Measurements from ENCODE around the gene TMEM258. TPM values are rescaled to one million over a fixed set of nuclear protein-coding genes. Genes with fewer than 3 reads are reported as not detected.

Gene TMEM258
- total and polyA plus RNA-seq, 2 of the 4 experiments (the other 2 are of a cell fraction), result 107 to 280 TPM

DNA sequence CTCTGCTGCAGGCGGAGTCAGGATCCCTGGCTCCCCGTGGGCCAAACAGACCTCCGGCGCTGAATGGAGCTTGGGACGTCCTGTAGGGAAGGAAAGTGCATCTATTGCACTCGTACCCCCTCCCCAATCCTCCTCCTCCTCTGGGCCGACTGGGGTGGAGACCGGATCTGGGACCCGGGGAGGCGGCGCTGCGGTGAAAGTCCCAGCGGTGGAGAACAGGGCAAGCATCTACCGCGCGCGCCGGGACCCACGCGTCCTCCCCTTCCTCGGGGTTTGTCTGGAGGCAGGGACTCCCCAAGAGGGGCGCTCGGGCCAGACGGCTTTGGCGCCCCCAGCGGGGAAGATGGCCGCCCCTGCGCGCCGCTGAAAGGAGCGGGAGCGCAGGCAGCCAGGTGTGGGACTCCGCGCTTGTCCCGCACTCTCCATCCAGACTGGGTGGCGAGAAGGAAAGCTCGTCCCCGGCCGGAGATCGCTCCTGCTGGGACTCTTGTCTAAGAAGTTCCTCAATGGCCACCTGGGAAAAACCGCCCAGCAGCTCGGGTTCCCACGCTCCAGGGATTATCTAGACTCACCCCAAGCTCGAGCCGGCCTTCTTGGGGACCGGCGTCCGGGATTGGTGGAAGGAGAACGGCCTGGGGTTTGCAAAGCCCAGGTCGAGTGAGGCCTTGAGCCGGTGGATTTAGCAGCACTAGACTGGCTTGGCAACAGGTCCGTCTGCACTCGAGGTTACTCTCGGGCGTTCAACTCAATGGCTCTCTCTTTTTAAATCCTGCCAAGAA is 36.4 kb upstream of the TMEM258 start:
- Histone ChIP-seq H4K91ac (ENCODE audit: insufficient read depth, low read depth, low read length) (peak overlapping the region; percentile 93), H4K5ac (ENCODE audit: low read depth, low read length) (peak overlapping the region; percentile 20), H2BK15ac (ENCODE audit: low read depth, low read length) (peak overlapping the region; percentile 52; the same call in 1 of the 3 replicates), H2BK5ac (ENCODE audit: low read depth, low read length, poor library complexity, severe bottlenecking) (no peak overlapping the region), H3K56ac (ENCODE audit: extremely low read depth, insufficient read depth, low read length) (peak overlapping the region; percentile 75), H3K27ac (ENCODE audit: insufficient read depth, low read length) (peak overlapping the region; percentile 43), H3K9me3 (ENCODE audit: control insufficient read depth, insufficient read depth, low read length) (no peaks in the 10 kb centered on the region), H3K9ac (ENCODE audit: low read depth, low read length) (peak overlapping the region; percentile 79), H2BK120ac (ENCODE audit: low read depth, low read length) (peak overlapping the region; percentile 8; the same call in 1 of the 2 replicates), H2AFZ (replicated peaks; ENCODE audit: low read length, poor library complexity) (peak overlapping the region; percentile 95), H3K4me2 (ENCODE audit: low read depth, low read length) (peak overlapping the region; percentile 91), H3K79me1 (ENCODE audit: low read depth in 1 of 2, low read length in 2 of 2) (peaks cover 19 to 63% of the 10 kb centered on the region in 2 experiments), H3K4me3 (ENCODE audit: insufficient read depth, low read depth, low read length) (peak overlapping the region; percentile 72), H3K27me3 (ENCODE audit: control insufficient read depth, insufficient read depth, low read length) (no peaks in the 10 kb centered on the region), H3K18ac (ENCODE audit: low read depth, low read length) (peak overlapping the region; percentile 8; the same call in 1 of the 2 replicates), H3K36me3 (ENCODE audit: control insufficient read depth, insufficient read depth, low read length) (no peaks in the 10 kb centered on the region), H3K9me1 (ENCODE audit: insufficient read depth, low read length) (peaks cover 17% of the 10 kb centered on the region), H4K20me1 (ENCODE audit: insufficient read depth, low read length) (peaks cover 37% of the 10 kb centered on the region; the same call in 1 of the 2 replicates), H4K8ac (ENCODE audit: low read depth in 2 of 2, low read length in 2 of 2) (peak overlapping the region; percentile 40 to 94; a peak in 3 of 4 replicates), H2AK5ac (ENCODE audit: low read depth, low read length) (peak overlapping the region; percentile 90; the same call in 1 of the 2 replicates), H3K4ac (ENCODE audit: low read depth, low read length) (peak overlapping the region; percentile 91), H3K4me1 (ENCODE audit: control insufficient read depth, insufficient read depth, low read length) (peaks cover 11% of the 10 kb centered on the region; the same call in 1 of the 2 replicates), H3K14ac (replicated peaks; ENCODE audit: low read depth, low read length) (peak overlapping the region; percentile 96), H2AK9ac (replicated peaks; ENCODE audit: low read depth, low read length, poor library complexity) (peak overlapping the region; percentile 99), H2BK20ac (ENCODE audit: low read depth, low read length) (no peak overlapping the region; the same call in 1 of the 2 replicates), H3K23ac (ENCODE audit: low read depth, low read length) (peak overlapping the region; percentile 95)
- peak; percentile 13 for ATAC-seq (ENCODE audit: low read depth)
- WGBS, 2 experiments (ENCODE audit: extremely low coverage in 2 of 2, insufficient read length in 1 of 2), result 4% methylated on average over 18 of the region's 55 CpGs; no CpG with 5 or more reads in 1 of the 2 experiments
- dilution Hi-C loops (cut with HindIII; ENCODE audit: low sequenced_read_pairs, unreplicated experiment) (no loop called here), intact Hi-C loops (cut with micrococcal nuclease) (no loop called here), in situ Hi-C loops (cut with MboI; ENCODE audit: low sequenced_read_pairs) (no loop called here)
- TF ChIP-seq NFE2L2 (IDR thresholded peaks at IDR 0.05; ENCODE audit: low read depth, low read length), result no peak
- TF ChIP-seq, protein P1, sequence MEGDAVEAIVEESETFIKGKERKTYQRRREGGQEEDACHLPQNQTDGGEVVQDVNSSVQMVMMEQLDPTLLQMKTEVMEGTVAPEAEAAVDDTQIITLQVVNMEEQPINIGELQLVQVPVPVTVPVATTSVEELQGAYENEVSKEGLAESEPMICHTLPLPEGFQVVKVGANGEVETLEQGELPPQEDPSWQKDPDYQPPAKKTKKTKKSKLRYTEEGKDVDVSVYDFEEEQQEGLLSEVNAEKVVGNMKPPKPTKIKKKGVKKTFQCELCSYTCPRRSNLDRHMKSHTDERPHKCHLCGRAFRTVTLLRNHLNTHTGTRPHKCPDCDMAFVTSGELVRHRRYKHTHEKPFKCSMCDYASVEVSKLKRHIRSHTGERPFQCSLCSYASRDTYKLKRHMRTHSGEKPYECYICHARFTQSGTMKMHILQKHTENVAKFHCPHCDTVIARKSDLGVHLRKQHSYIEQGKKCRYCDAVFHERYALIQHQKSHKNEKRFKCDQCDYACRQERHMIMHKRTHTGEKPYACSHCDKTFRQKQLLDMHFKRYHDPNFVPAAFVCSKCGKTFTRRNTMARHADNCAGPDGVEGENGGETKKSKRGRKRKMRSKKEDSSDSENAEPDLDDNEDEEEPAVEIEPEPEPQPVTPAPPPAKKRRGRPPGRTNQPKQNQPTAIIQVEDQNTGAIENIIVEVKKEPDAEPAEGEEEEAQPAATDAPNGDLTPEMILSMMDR (conservative IDR thresholded peaks at IDR 0.05; ENCODE audit: low read depth, low read length), result peak; percentile 41
- BruUV-seq (replicated peaks), result no TSS peak
- POLR2A ChIA-PET (ENCODE audit: unreplicated experiment), result interaction anchor here (1.6 kb wide), 1 partner anchor 14 kb away, joined by 7 read pairs; no protein-coding TSS in a partner anchor
- CTCF ChIA-PET, result interaction anchor here (1.0 to 1.3 kb wide), 2 partner anchors 11 to 253 kb away, joined by 3 to 5 read pairs; no protein-coding TSS in a partner anchor
- DNase-seq, result no peak

Data from IMR-90 (cell line).